Measurements from ENCODE around the gene AMZ1.

Gene AMZ1

GRCh38 chr7:2651847-2652735 is 35.9 kb upstream of the AMZ1 start:
- DNase-seq: no peak

GRCh38 chr7:2652736-2653060 is 35.3 kb upstream of the AMZ1 start:
- no peak for DNase-seq

- no peak for DNase-seq
Observed at GRCh38 chr7:2654059-2654458, 33.9 kb upstream of the AMZ1 start.

GRCh38 chr7:2655870-2656614 is 32.0 kb upstream of the AMZ1 start:
- no peak for DNase-seq

- DNase-seq: no peak
Observed at GRCh38 chr7:2657208-2657607, 30.8 kb upstream of the AMZ1 start.

- no peak for DNase-seq
Observed at GRCh38 chr7:2657920-2658671, 29.9 kb upstream of the AMZ1 start.

- DNase-seq: no peak
Observed at GRCh38 chr7:2658941-2659340, 29.1 kb upstream of the AMZ1 start.

- no peak for DNase-seq
Observed at GRCh38 chr7:2659556-2660358, 28.2 kb upstream of the AMZ1 start.

- no peak for DNase-seq
Observed at GRCh38 chr7:2660359-2661095, 27.5 kb upstream of the AMZ1 start.

- no peak for DNase-seq
Observed at GRCh38 chr7:2661096-2661449, 26.9 kb upstream of the AMZ1 start.

- no peak for DNase-seq
Observed at GRCh38 chr7:2661602-2662272, 26.3 kb upstream of the AMZ1 start.

GRCh38 chr7:2662273-2663120 is 25.5 kb upstream of the AMZ1 start:
- no peak for DNase-seq

GRCh38 chr7:2663121-2663886 is 24.7 kb upstream of the AMZ1 start:
- DNase-seq: no peak

GRCh38 chr7:2663960-2664359 is 24.0 kb upstream of the AMZ1 start:
- no peak for DNase-seq

- no peak for DNase-seq
Observed at GRCh38 chr7:2665359-2665791, 22.6 kb upstream of the AMZ1 start.

GRCh38 chr7:2666155-2666554 is 21.8 kb upstream of the AMZ1 start:
- DNase-seq: no peak

GRCh38 chr7:2666588-2667250 is 21.3 kb upstream of the AMZ1 start:
- no peak for DNase-seq

GRCh38 chr7:2667843-2668242 is 20.2 kb upstream of the AMZ1 start:
- DNase-seq: no peak

- DNase-seq: no peak
Observed at GRCh38 chr7:2668401-2668800, 19.6 kb upstream of the AMZ1 start.
